Glomerular visceral epithelial cell (primary cell): ENCODE results near the gene TYW1.
A peak's percentile ranks its signal among the peaks of the same experiment; 100 is the strongest.
"Not testable (repeated sequence)": the region's sequence is repeated elsewhere in the genome, so short reads cannot be mapped to it uniquely, and the experiment has no call there.

Experiments used
- DNase-seq: peaks from one replicate; pipeline ENCODE4 v3.0.0-alpha.2; 2016; ENCODE audit errors: extremely low spot score

The TYW1 gene

GRCh38 chr7:67191002-67191720 lies 194.5 kb downstream of the TYW1 start:
- not testable (repeated sequence) for DNase-seq

- DNase-seq, result not testable (repeated sequence)
Observed at GRCh38 chr7:67192123-67192702, 195.6 kb downstream of the TYW1 start.

GRCh38 chr7:67192889-67193613 lies 196.4 kb downstream of the TYW1 start:
- DNase-seq, result not testable (repeated sequence)

- not testable (repeated sequence) for DNase-seq
Observed at GRCh38 chr7:67196176-67196575, 199.5 kb downstream of the TYW1 start.

GRCh38 chr7:67198865-67199526 lies 202.4 kb downstream of the TYW1 start:
- not testable (repeated sequence) for DNase-seq

GRCh38 chr7:67205772-67206171 lies 209.1 kb downstream of the TYW1 start:
- not testable (repeated sequence) for DNase-seq

GRCh38 chr7:67206452-67206851 lies 209.8 kb downstream of the TYW1 start:
- DNase-seq, result no peak

- not testable (repeated sequence) for DNase-seq
Observed at GRCh38 chr7:67208656-67209055, 212.0 kb downstream of the TYW1 start.

- no peak for DNase-seq
Observed at GRCh38 chr7:67209256-67209655, 212.6 kb downstream of the TYW1 start.

- DNase-seq, result no peak
Observed at GRCh38 chr7:67210567-67210966, 213.9 kb downstream of the TYW1 start.

- DNase-seq, result not testable (repeated sequence)
Observed at GRCh38 chr7:67211650-67212330, 215.2 kb downstream of the TYW1 start.

- not testable (repeated sequence) for DNase-seq
Observed at GRCh38 chr7:67213038-67213437, 216.4 kb downstream of the TYW1 start.

- DNase-seq, result not testable (repeated sequence)
Observed at GRCh38 chr7:67223551-67223950, 226.9 kb downstream of the TYW1 start.

- peak; percentile 83 for DNase-seq
Observed at GRCh38 chr7:67226340-67226907, 229.8 kb downstream of the TYW1 start.

GRCh38 chr7:67226967-67227366 lies 230.3 kb downstream of the TYW1 start:
- DNase-seq, result not testable (repeated sequence)

- DNase-seq, result not testable (repeated sequence)
Observed at GRCh38 chr7:67229018-67229417, 232.4 kb downstream of the TYW1 start.

- not testable (repeated sequence) for DNase-seq
Observed at GRCh38 chr7:67230029-67230428, 233.4 kb downstream of the TYW1 start.

- not testable (repeated sequence) for DNase-seq
Observed at GRCh38 chr7:67233506-67233905, 236.9 kb downstream of the TYW1 start.

GRCh38 chr7:67236216-67236615 lies 239.6 kb downstream of the TYW1 start:
- not testable (repeated sequence) for DNase-seq

GRCh38 chr7:67242871-67243270 lies 246.2 kb downstream of the TYW1 start:
- not testable (repeated sequence) for DNase-seq

GRCh38 chr7:67248364-67248763 lies 251.7 kb downstream of the TYW1 start:
- DNase-seq, result not testable (repeated sequence)
